ENCODE results near the gene TAS2R60. TPM values are rescaled to one million over a fixed set of nuclear protein-coding genes. Genes with fewer than 3 reads are reported as not detected.

The TAS2R60 gene
- total RNA-seq, 1 donor = not detected

- H3K4me3 ChIP-seq (ENCODE audit: low read depth, low read length) = no peak overlapping the region
- TF ChIP-seq CTCF (IDR thresholded peaks at IDR 0.05; ENCODE audit: insufficient read depth, low read depth, low read length) = no peak
- no peak for DNase-seq (ENCODE audit: low read depth)
Observed at GRCh38 chr7:143455491-143455890, 12.2 kb downstream of the TAS2R60 start.

- H3K4me3 ChIP-seq (ENCODE audit: low read depth, low read length) = no peak overlapping the region
- TF ChIP-seq CTCF (IDR thresholded peaks at IDR 0.05; ENCODE audit: insufficient read depth, low read depth, low read length) = no peak
- no peak for DNase-seq (ENCODE audit: low read depth)
Observed at GRCh38 chr7:143455942-143456341, 12.7 kb downstream of the TAS2R60 start.

GRCh38 chr7:143456992-143457793, 13.9 kb downstream of the TAS2R60 start:
- no peak overlapping the region for H3K4me3 ChIP-seq (ENCODE audit: low read depth, low read length)

GRCh38 chr7:143458263-143458662, 15.0 kb downstream of the TAS2R60 start:
- no peak for TF ChIP-seq CTCF (IDR thresholded peaks at IDR 0.05; ENCODE audit: insufficient read depth, low read depth, low read length)
- H3K4me3 ChIP-seq (ENCODE audit: low read depth, low read length) = no peak overlapping the region
- no peak for DNase-seq (ENCODE audit: low read depth)

More at GRCh38 chr7:143456992-143457793, 13.9 kb downstream of the TAS2R60 start:
- DNase-seq (ENCODE audit: low read depth) = no peak
- no peak for TF ChIP-seq CTCF (IDR thresholded peaks at IDR 0.05; ENCODE audit: insufficient read depth, low read depth, low read length)

GRCh38 chr7:143458681-143459080, 15.4 kb downstream of the TAS2R60 start:
- no peak overlapping the region for H3K4me3 ChIP-seq (ENCODE audit: low read depth, low read length)
- DNase-seq (ENCODE audit: low read depth) = no peak
- no peak for TF ChIP-seq CTCF (IDR thresholded peaks at IDR 0.05; ENCODE audit: insufficient read depth, low read depth, low read length)

GRCh38 chr7:143459359-143459758, 16.1 kb downstream of the TAS2R60 start:
- no peak for TF ChIP-seq CTCF (IDR thresholded peaks at IDR 0.05; ENCODE audit: insufficient read depth, low read depth, low read length)
- no peak overlapping the region for H3K4me3 ChIP-seq (ENCODE audit: low read depth, low read length)
- DNase-seq (ENCODE audit: low read depth) = no peak
